Astrocyte (in vitro differentiated cells and primary cell): ENCODE results near the gene DISC1.

ENCODE experiments used
- EZH2 ChIP-seq: IDR thresholded peaks from 2 replicates; pipeline ENCODE4 v1.6.1; 2012; ENCODE audit warnings: mild to moderate bottlenecking, low read length, inconsistent platforms; ENCODE audit not compliant: insufficient read depth
- TF ChIP-seq, protein P1 (sequence below): IDR thresholded peaks from 2 replicates; pipeline ENCODE4 v1.5.1; 2011; ENCODE audit warnings: low read depth, mild to moderate bottlenecking, inconsistent platforms, low read length, moderate library complexity; ENCODE audit not compliant: insufficient read depth

DNA sequence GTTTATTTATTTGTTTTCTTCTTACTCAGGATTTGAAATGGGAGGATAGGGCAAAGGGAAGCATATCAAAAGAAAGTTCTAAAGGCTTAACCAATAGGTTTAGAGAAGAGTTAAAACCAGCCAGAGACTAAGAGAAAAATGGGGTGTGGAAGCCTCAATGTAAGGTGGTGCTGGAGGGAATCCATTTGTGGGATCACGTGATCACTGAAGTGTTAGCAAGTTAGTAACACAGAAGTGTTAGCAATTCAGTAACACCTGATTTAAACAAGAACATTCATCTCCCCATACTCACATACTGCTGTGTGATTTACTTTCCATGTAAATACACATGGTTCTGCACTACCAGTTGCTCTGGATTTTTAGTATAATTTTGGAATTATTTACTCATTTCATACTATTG lies 451.2 kb downstream of the DISC1 start:
- TF ChIP-seq EZH2 = no peak
- TF ChIP-seq, protein P1, sequence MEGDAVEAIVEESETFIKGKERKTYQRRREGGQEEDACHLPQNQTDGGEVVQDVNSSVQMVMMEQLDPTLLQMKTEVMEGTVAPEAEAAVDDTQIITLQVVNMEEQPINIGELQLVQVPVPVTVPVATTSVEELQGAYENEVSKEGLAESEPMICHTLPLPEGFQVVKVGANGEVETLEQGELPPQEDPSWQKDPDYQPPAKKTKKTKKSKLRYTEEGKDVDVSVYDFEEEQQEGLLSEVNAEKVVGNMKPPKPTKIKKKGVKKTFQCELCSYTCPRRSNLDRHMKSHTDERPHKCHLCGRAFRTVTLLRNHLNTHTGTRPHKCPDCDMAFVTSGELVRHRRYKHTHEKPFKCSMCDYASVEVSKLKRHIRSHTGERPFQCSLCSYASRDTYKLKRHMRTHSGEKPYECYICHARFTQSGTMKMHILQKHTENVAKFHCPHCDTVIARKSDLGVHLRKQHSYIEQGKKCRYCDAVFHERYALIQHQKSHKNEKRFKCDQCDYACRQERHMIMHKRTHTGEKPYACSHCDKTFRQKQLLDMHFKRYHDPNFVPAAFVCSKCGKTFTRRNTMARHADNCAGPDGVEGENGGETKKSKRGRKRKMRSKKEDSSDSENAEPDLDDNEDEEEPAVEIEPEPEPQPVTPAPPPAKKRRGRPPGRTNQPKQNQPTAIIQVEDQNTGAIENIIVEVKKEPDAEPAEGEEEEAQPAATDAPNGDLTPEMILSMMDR = no peak
